Parathyroid adenoma (tissue), 2 donors: ENCODE data around the gene RFT1.

ENCODE experiments used
- H2AFZ ChIP-seq: fragments of 300-600 bp; sonication (generic); one replicate; pipeline ENCODE4 v1.7.0; 2017; ENCODE audit warnings: antibody characterized with exemption, mild to moderate bottlenecking
- H3K27ac ChIP-seq: fragments of 300-600 bp; sonication (generic); one replicate; pipeline ENCODE4 v1.7.0; 2017
- H3K27me3 ChIP-seq: fragments of 300-600 bp; sonication (generic); one replicate; pipeline ENCODE4 v1.7.0; 2017; ENCODE audit warnings: low read length; ENCODE audit not compliant: control insufficient read depth, insufficient read depth
- H3K36me3 ChIP-seq: fragments of 300-600 bp; sonication (generic); one replicate; pipeline ENCODE4 v1.7.0; 2017; ENCODE audit warnings: low read length; ENCODE audit not compliant: control insufficient read depth, insufficient read depth
- H3K4me1 ChIP-seq: fragments of 300-600 bp; sonication (generic); one replicate; pipeline ENCODE4 v1.7.0; 2017; ENCODE audit warnings: control low read depth
- H3K4me2 ChIP-seq: fragments of 300-600 bp; sonication (generic); one replicate; pipeline ENCODE4 v1.7.0; 2017; ENCODE audit warnings: low read length
- H3K4me3 ChIP-seq: fragments of 300-600 bp; sonication (generic); one replicate; pipeline ENCODE4 v1.7.0; 2017; ENCODE audit warnings: low read depth, low read length
- H3K79me2 ChIP-seq: fragments of 300-600 bp; sonication (generic); one replicate; pipeline ENCODE4 v1.7.0; 2017; ENCODE audit warnings: control low read depth
- H3K9ac ChIP-seq: fragments of 300-600 bp; sonication (generic); one replicate; pipeline ENCODE4 v1.7.0; 2017; ENCODE audit warnings: mild to moderate bottlenecking
- H3K9me3 ChIP-seq: fragments of 300-600 bp; sonication (generic); one replicate; pipeline ENCODE4 v1.7.0; 2017; ENCODE audit warnings: low read length; ENCODE audit not compliant: control insufficient read depth
- TF ChIP-seq, protein P1 (sequence below): fragments of 300-600 bp; sonication (generic); IDR thresholded peaks from one replicate; pipeline ENCODE4 v1.7.0; 2017; ENCODE audit warnings: antibody characterized with exemption, mild to moderate bottlenecking
- donor health status: primary hyperparathyroidism.

Gene RFT1

DNA sequence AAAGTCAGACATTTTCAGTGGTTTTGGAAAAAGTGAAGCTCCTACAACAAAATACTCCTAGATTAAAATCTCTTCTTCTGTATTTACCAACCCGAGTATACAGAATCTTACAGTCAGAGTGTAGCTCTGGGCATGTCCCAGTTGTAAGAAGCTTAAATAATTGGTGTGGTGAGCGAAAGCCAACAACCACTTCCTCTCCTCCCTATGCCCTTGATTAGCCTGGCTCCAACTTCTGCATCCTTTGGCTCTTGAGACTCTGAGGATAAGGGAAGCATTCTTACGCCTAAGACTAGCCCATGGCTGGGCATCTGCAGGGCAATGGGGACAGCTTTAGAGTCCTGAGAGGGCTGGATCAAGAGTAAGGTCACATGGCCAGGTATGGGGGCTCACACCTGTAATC, 25.5 kb downstream of the RFT1 start:
- TF ChIP-seq, protein P1, sequence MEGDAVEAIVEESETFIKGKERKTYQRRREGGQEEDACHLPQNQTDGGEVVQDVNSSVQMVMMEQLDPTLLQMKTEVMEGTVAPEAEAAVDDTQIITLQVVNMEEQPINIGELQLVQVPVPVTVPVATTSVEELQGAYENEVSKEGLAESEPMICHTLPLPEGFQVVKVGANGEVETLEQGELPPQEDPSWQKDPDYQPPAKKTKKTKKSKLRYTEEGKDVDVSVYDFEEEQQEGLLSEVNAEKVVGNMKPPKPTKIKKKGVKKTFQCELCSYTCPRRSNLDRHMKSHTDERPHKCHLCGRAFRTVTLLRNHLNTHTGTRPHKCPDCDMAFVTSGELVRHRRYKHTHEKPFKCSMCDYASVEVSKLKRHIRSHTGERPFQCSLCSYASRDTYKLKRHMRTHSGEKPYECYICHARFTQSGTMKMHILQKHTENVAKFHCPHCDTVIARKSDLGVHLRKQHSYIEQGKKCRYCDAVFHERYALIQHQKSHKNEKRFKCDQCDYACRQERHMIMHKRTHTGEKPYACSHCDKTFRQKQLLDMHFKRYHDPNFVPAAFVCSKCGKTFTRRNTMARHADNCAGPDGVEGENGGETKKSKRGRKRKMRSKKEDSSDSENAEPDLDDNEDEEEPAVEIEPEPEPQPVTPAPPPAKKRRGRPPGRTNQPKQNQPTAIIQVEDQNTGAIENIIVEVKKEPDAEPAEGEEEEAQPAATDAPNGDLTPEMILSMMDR, result no peak
- Histone ChIP-seq H3K4me1 (no peaks in the 10 kb centered on the region), H3K36me3 (no peaks in the 10 kb centered on the region), H3K4me3 (no peak overlapping the region), H3K4me2 (no peak overlapping the region), H3K9me3 (no peaks in the 10 kb centered on the region), H3K9ac (no peak overlapping the region), H3K27me3 (no peaks in the 10 kb centered on the region), H3K79me2 (no peaks in the 10 kb centered on the region), H3K27ac (no peak overlapping the region), H2AFZ (no peak overlapping the region)

DNA sequence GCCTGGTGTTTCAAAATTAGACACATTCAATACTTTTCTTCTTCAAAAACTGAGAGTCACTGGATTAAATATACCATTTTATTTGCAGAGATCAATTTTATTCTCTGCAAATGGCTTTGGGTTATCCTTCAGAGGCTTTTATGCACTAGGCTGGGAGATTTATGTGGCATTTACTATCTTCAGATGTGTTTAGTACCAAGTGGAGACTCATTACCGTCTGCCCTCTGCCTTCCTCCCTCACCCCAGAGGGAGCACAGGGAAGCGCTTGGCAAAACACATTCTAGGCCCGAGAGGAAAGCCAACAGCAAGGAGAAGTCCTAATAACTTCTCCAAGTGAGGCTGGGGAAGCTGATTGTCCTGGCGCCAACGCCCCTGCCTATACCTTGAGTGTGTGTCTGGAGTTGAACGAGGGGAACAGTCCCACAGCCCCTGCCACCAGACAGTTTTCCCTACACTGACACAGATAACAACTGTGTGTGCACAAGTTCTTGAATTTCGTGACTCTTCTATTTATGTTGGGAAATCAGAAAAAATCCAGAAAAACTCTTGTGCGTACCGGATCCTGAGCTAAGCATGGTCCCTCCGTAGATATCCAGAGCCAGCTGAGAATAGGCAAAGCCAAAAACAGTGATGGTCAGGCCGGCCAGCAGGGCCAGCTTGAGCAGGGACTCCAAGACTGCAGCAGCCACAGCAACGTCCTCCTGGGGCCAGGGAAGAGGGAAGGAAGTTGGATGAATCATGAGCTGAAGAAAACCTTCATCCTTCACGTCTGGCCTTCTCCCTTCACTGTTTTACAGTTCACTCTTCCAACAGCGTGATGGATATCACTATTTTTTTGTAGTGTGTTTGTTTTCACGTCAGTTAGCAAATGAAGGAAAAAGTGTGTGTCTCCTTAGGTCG, 26.6 kb downstream of the RFT1 start:
- Histone ChIP-seq H3K36me3 (no peaks in the 10 kb centered on the region), H3K9me3 (no peaks in the 10 kb centered on the region), H3K4me2 (no peak overlapping the region), H3K79me2 (no peaks in the 10 kb centered on the region), H3K4me1 (no peaks in the 10 kb centered on the region), H2AFZ (no peak overlapping the region), H3K27me3 (no peaks in the 10 kb centered on the region), H3K9ac (no peak overlapping the region), H3K4me3 (no peak overlapping the region), H3K27ac (no peak overlapping the region)
- TF ChIP-seq, protein P1, result no peak

- TF ChIP-seq, protein P1, result no peak
- no peak overlapping the region for H3K4me2 ChIP-seq
- H3K9ac ChIP-seq, result no peak overlapping the region
These were observed 27.6 kb downstream of the RFT1 start for GRCh38 chr3:53102601-53103147.

GRCh38 chr3:53101956-53102355, 28.3 kb downstream of the RFT1 start:
- Histone ChIP-seq H2AFZ (no peak overlapping the region), H3K27ac (no peak overlapping the region), H3K4me3 (no peak overlapping the region), H3K27me3 (no peaks in the 10 kb centered on the region), H3K9ac (no peak overlapping the region), H3K79me2 (no peaks in the 10 kb centered on the region), H3K36me3 (no peaks in the 10 kb centered on the region), H3K9me3 (no peaks in the 10 kb centered on the region), H3K4me2 (no peak overlapping the region), H3K4me1 (no peaks in the 10 kb centered on the region)
- TF ChIP-seq, protein P1, result no peak

More at GRCh38 chr3:53102601-53103147, 27.6 kb downstream of the RFT1 start:
- H3K27ac ChIP-seq, result no peak overlapping the region
- H3K36me3 ChIP-seq, result no peaks in the 10 kb centered on the region
- H3K4me3 ChIP-seq, result no peak overlapping the region
- H3K4me1 ChIP-seq, result no peaks in the 10 kb centered on the region
- no peaks in the 10 kb centered on the region for H3K27me3 ChIP-seq
- H2AFZ ChIP-seq, result no peak overlapping the region
- no peaks in the 10 kb centered on the region for H3K9me3 ChIP-seq
- no peaks in the 10 kb centered on the region for H3K79me2 ChIP-seq
